G401 (cell line): Measurements from ENCODE around the gene ZNF440. TPM values are rescaled to one million over a fixed set of nuclear protein-coding genes. Genes with fewer than 3 reads are reported as not detected.
A peak's percentile ranks its signal among the peaks of the same experiment; 100 is the strongest.
"Not testable (repeated sequence)": the region's sequence is repeated elsewhere in the genome, so short reads cannot be mapped to it uniquely, and the experiment has no call there.

Experiments used
- DNase-seq: peaks from one replicate; pipeline ENCODE4 v3.0.0-alpha.2; 2015; ENCODE audit warnings: low spot score
- in situ Hi-C: cut with HindIII; loops from 2 replicates; pipeline ENCODE4 v1.10.0; 2016; ENCODE audit warnings: low sequenced_read_pairs, mixed read lengths
- total RNA-seq: library from RNA; depleted of rRNA; stranded (reverse); fragments of >200 nt; shearing (Covaris generic); gene quantifications from 2 replicates; pipeline ENCODE4 v1.2.3, GENCODE V29; 2014; rRNA removed

The ZNF440 gene
- total RNA-seq, result 7.3 and 13.1 TPM in 2 replicates

GRCh38 chr19:11814029-11814699 lies at the start of gene ZNF440:
Gene ZNF440, plus strand, starts transcription at chr19:11814273. Its CDS starts 175 bp downstream, at chr19:11814448.
- in situ Hi-C loops, result no loop called here
- DNase-seq, result peak; percentile 99

GRCh38 chr19:11766597-11767591 lies 47.2 kb upstream of the ZNF440 start, which contains the start of gene ZNF441:
Gene ZNF441, plus strand, starts transcription at chr19:11767000. Its CDS starts 194 bp downstream, at chr19:11767194.
- peak; percentile 97 for DNase-seq
- in situ Hi-C loops, result no loop called here

GRCh38 chr19:11767633-11768133 lies 46.4 kb upstream of the ZNF440 start:
- DNase-seq, result peak; percentile 30

GRCh38 chr19:11769995-11770394 lies 44.1 kb upstream of the ZNF440 start:
- DNase-seq, result no peak
- in situ Hi-C loops, result no loop called here

More at GRCh38 chr19:11767633-11768133, 46.4 kb upstream of the ZNF440 start:
- in situ Hi-C loops, result no loop called here

GRCh38 chr19:11771520-11771919 lies 42.6 kb upstream of the ZNF440 start:
- DNase-seq, in situ Hi-C loops: not testable (repeated sequence)

- in situ Hi-C loops, result not testable (repeated sequence)
Measured at GRCh38 chr19:11776669-11777068, 37.4 kb upstream of the ZNF440 start.

GRCh38 chr19:11780431-11781020 lies 33.5 kb upstream of the ZNF440 start:
- in situ Hi-C loops, result no loop called here
- DNase-seq, result no peak

More at GRCh38 chr19:11776669-11777068, 37.4 kb upstream of the ZNF440 start:
- DNase-seq, result not testable (repeated sequence)

GRCh38 chr19:11781295-11782057 lies 32.6 kb upstream of the ZNF440 start:
- in situ Hi-C loops, result no loop called here

GRCh38 chr19:11783767-11784166 lies 30.3 kb upstream of the ZNF440 start:
- in situ Hi-C loops, result no loop called here
- DNase-seq, result no peak

More at GRCh38 chr19:11781295-11782057, 32.6 kb upstream of the ZNF440 start:
- DNase-seq, result no peak

- in situ Hi-C loops, result no loop called here
- DNase-seq, result no peak
Measured at GRCh38 chr19:11784356-11784755, 29.7 kb upstream of the ZNF440 start.

GRCh38 chr19:11787536-11787935 lies 26.5 kb upstream of the ZNF440 start:
- in situ Hi-C loops, result no loop called here
- no peak for DNase-seq

GRCh38 chr19:11792942-11793341 lies 21.1 kb upstream of the ZNF440 start:
- no peak for DNase-seq
- in situ Hi-C loops, result no loop called here

GRCh38 chr19:11797491-11797890 lies 16.6 kb upstream of the ZNF440 start:
- in situ Hi-C loops, result no loop called here
- DNase-seq, result peak; percentile 87

GRCh38 chr19:11798391-11799330 lies 15.4 kb upstream of the ZNF440 start, which contains the start of gene ZNF491:
Gene ZNF491, plus strand, starts transcription at chr19:11798523. Its CDS starts 7,431 bp downstream, at chr19:11805954.
- DNase-seq, result peak; percentile 96

GRCh38 chr19:11806354-11807098 lies 7.5 kb upstream of the ZNF440 start:
- in situ Hi-C loops, result no loop called here
- no peak for DNase-seq

More at GRCh38 chr19:11798391-11799330, 15.4 kb upstream of the ZNF440 start, which contains the start of gene ZNF491:
- in situ Hi-C loops, result no loop called here

- in situ Hi-C loops, result no loop called here
- DNase-seq, result no peak
Measured at GRCh38 chr19:11807099-11807380, 7.0 kb upstream of the ZNF440 start.

GRCh38 chr19:11813703-11814028 lies 407 bp upstream of the ZNF440 start:
- DNase-seq, result no peak
- in situ Hi-C loops, result no loop called here
